ENCODE data around the gene B3GALT6.

The B3GALT6 gene

DNA sequence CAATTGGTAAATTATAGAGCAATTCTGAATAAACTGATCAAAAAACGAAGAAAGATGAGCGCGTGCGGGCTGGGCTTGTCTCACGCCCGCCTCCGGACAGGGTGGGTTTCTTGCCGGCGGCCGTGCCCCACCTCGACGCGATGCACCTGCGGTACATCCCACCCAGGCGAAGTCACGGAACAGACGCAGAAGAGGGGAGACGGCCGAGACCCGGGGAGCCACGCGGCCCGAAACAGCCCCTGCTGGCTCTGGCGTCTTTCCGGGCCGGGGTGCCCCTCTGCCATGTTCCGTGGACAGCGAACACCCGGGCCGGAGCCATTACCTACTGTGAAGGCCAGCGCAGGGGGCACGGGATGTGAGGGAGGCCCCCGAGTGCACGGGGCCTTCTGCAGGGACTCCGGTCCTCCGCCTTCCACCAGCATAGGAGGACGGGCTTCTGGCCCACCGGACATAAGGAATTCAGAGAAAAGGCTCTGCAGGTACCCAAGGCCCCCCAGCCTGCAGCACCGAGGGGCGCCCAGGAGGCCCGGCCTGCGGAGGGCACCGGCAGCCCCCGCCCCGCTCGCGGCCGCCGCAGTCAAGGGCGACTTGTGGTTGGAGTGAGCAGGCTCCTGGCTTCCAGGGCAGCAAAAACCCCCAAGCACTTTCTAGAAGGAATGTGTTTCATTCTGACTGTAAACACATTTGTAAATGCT is 22.1 kb downstream of the B3GALT6 start:
- Histone ChIP-seq H3K27me3 (ENCODE audit: low read depth, low read length) (no peaks in the 10 kb centered on the region), H3K4me3 (ENCODE audit: low read depth in 1 of 2, low read length in 2 of 2) (no peak overlapping the region), H3K4me1 (ENCODE audit: control insufficient read depth in 1 of 2, insufficient read depth in 2 of 2, low read length in 2 of 2) (no peaks in the 10 kb centered on the region), H3K9me3 (ENCODE audit: control insufficient read depth in 1 of 2, low read length in 2 of 2) (no peaks in the 10 kb centered on the region), H3K27ac (ENCODE audit: low read length) (no peak overlapping the region), H3K36me3 (ENCODE audit: control insufficient read depth in 1 of 2, insufficient read depth in 2 of 2, low read length in 2 of 2) (peaks cover 27 to 52% of the 10 kb centered on the region in 2 donors)

GRCh38 chr1:1254667-1254998 is 22.6 kb downstream of the B3GALT6 start:
- H3K27me3 ChIP-seq (ENCODE audit: low read depth, low read length), result no peaks in the 10 kb centered on the region
- H3K4me1 ChIP-seq (ENCODE audit: control insufficient read depth in 1 of 2, insufficient read depth in 2 of 2, low read length in 2 of 2), result no peaks in the 10 kb centered on the region
- H3K4me3 ChIP-seq (ENCODE audit: low read depth in 1 of 2, low read length in 2 of 2), result no peak overlapping the region
- no peak overlapping the region for H3K27ac ChIP-seq (ENCODE audit: low read length)
- H3K36me3 ChIP-seq (ENCODE audit: control insufficient read depth in 1 of 2, insufficient read depth in 2 of 2, low read length in 2 of 2), result peaks cover 29 to 55% of the 10 kb centered on the region in 2 donors
- H3K9me3 ChIP-seq (ENCODE audit: control insufficient read depth in 1 of 2, low read length in 2 of 2), result no peaks in the 10 kb centered on the region

GRCh38 chr1:1255078-1255477 is 23.0 kb downstream of the B3GALT6 start:
- Histone ChIP-seq H3K4me1 (ENCODE audit: control insufficient read depth in 1 of 2, insufficient read depth in 2 of 2, low read length in 2 of 2) (no peaks in the 10 kb centered on the region), H3K27me3 (ENCODE audit: low read depth, low read length) (no peaks in the 10 kb centered on the region), H3K36me3 (ENCODE audit: control insufficient read depth in 1 of 2, insufficient read depth in 2 of 2, low read length in 2 of 2) (peaks cover 29 to 56% of the 10 kb centered on the region in 2 donors), H3K4me3 (ENCODE audit: low read depth in 1 of 2, low read length in 2 of 2) (no peak overlapping the region), H3K9me3 (ENCODE audit: control insufficient read depth in 1 of 2, low read length in 2 of 2) (no peaks in the 10 kb centered on the region), H3K27ac (ENCODE audit: low read length) (no peak overlapping the region)

DNA sequence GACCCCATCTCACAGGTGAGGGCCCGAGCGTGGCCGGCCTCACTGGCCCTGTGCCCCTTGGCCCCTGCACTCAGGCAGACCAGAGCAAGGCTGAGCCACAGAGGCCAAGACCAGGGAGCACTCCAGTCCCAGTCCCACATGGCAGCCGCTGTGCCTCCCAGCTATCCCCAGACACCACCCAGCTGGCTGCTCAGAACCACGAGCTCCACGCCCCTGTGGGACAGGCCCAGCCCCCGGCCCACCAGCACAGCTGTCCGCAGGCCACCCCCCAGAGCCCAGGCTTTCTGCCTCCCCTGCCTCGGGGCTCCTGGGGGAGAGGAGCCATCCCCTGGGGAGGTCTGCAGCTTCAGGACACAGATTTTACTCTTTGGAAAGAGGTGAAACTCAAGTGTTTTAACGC is 23.6 kb downstream of the B3GALT6 start:
- no peaks in the 10 kb centered on the region for H3K27me3 ChIP-seq (ENCODE audit: low read depth, low read length)
- peaks cover 29 to 61% of the 10 kb centered on the region in 2 donors for H3K36me3 ChIP-seq (ENCODE audit: control insufficient read depth in 1 of 2, insufficient read depth in 2 of 2, low read length in 2 of 2)

DNA sequence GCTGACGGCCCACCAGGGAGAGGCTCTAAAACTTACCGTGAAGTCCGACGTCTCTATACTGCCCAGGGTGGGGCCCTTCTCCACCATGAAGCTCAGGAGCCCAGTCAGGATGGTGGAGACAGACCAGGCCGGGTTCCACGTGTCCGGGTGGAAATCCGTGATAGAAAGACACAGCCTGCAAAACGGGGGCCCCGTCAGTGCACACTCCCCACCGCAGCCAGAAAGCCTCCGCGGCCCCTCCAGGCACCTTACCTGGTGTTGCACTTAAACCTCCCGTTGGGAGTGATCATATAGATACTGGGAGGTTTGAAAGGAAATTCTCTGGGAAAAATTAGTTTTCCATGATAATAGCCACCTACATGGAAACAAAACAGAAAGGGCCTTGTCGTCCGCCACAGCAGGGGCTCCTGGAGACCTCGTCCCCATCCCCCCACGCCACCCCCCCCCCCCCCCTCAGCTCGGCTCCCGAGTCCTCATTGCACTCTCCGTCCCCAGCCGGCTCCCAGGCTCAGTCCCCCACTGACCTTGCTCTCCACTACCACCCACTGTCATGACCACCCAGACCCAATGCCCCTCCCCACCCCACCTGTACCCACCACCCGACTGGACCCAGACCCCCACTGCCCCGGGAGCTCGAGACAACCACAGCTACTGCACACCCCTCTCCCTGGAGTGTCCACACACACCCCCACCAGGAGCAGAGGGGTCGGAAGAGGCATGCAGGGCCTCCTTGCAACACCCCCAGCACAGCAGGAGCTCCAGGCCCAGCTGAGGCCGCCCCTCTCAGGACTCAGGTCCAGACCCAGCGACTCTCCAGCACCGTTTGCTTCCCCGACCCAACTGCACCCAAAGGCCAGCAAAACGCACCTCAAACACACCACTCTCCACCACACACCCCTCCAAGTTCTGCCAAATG is 25.2 kb downstream of the B3GALT6 start:
- Histone ChIP-seq H3K9me3 (ENCODE audit: control insufficient read depth in 1 of 2, low read length in 2 of 2) (no peaks in the 10 kb centered on the region), H3K27me3 (ENCODE audit: low read depth, low read length) (no peaks in the 10 kb centered on the region), H3K36me3 (ENCODE audit: control insufficient read depth in 1 of 2, insufficient read depth in 2 of 2, low read length in 2 of 2) (peaks cover 32 to 68% of the 10 kb centered on the region in 2 donors), H3K27ac (ENCODE audit: low read length) (no peak overlapping the region), H3K4me1 (ENCODE audit: control insufficient read depth in 1 of 2, insufficient read depth in 2 of 2, low read length in 2 of 2) (no peaks in the 10 kb centered on the region), H3K4me3 (ENCODE audit: low read depth in 1 of 2, low read length in 2 of 2) (no peak overlapping the region)

More for the DNA sequence above, 23.6 kb downstream of the B3GALT6 start:
- no peak overlapping the region for H3K27ac ChIP-seq (ENCODE audit: low read length)
- H3K4me1 ChIP-seq (ENCODE audit: control insufficient read depth in 1 of 2, insufficient read depth in 2 of 2, low read length in 2 of 2), result no peaks in the 10 kb centered on the region
- H3K9me3 ChIP-seq (ENCODE audit: control insufficient read depth in 1 of 2, low read length in 2 of 2), result no peaks in the 10 kb centered on the region
- H3K4me3 ChIP-seq (ENCODE audit: low read depth in 1 of 2, low read length in 2 of 2), result no peak overlapping the region

- Histone ChIP-seq H3K4me1 (ENCODE audit: control insufficient read depth in 1 of 2, insufficient read depth in 2 of 2, low read length in 2 of 2) (no peaks in the 10 kb centered on the region), H3K27ac (ENCODE audit: low read length) (no peak overlapping the region), H3K27me3 (ENCODE audit: low read depth, low read length) (no peaks in the 10 kb centered on the region), H3K36me3 (ENCODE audit: control insufficient read depth in 1 of 2, insufficient read depth in 2 of 2, low read length in 2 of 2) (peaks cover 39 to 66% of the 10 kb centered on the region in 2 donors), H3K4me3 (ENCODE audit: low read depth in 1 of 2, low read length in 2 of 2) (no peak overlapping the region), H3K9me3 (ENCODE audit: control insufficient read depth in 1 of 2, low read length in 2 of 2) (no peaks in the 10 kb centered on the region)
Observed at GRCh38 chr1:1259119-1259488, 27.1 kb downstream of the B3GALT6 start.

DNA sequence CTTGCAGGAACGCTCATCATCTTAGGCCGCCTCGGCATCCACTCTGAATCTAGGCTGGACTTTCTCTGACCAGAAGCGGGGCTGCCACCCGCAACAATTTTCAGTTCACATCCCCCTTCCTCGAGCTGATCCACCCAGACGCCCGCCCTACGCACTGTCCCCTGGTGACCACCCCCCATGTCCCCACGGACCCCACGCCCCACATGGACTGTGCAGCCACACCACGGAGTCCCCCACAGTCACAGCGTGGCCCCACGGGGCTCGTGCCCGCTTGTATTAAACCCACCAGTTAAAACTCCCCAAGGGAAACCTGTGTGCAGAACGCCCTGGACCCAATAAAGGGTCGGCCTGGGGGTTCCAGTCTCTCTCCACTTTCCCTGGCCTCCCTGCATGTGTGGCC is 27.5 kb downstream of the B3GALT6 start:
- Histone ChIP-seq H3K4me3 (ENCODE audit: low read depth in 1 of 2, low read length in 2 of 2) (no peak overlapping the region), H3K9me3 (ENCODE audit: control insufficient read depth in 1 of 2, low read length in 2 of 2) (no peaks in the 10 kb centered on the region), H3K36me3 (ENCODE audit: control insufficient read depth in 1 of 2, insufficient read depth in 2 of 2, low read length in 2 of 2) (peaks cover 39 to 64% of the 10 kb centered on the region in 2 donors), H3K27me3 (ENCODE audit: low read depth, low read length) (no peaks in the 10 kb centered on the region), H3K4me1 (ENCODE audit: control insufficient read depth in 1 of 2, insufficient read depth in 2 of 2, low read length in 2 of 2) (no peaks in the 10 kb centered on the region), H3K27ac (ENCODE audit: low read length) (no peak overlapping the region)

DNA sequence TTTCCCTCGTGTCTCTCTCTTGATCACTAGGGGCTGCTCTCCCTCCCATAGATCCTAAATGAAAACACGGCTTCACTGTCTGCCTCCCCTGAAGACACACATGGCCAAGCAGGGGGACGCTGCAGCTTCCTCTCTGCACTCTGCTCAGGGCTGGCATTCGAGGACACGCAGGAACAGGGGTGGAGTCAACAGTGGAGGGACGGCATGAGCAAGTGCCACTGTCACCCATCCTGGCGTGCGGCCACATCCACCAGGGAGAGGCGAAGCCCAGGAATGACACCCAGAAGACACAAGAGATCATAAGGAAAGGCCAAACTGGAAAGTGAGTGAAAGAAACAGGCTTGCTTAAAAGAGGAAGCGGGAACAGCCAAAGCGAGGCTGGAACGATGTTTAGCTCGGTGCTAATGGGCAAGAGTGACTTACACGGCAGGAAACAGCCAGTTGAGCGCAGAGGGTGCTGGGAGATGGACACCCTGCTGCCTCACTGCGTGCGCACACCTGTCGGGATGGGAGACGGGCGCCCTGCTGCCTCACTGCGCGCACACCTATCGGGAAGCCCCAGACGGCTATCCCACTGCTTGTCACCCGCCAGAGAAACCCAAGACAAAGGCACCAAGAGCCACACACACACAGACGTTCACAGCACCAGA is 28.0 kb downstream of the B3GALT6 start:
- H3K4me3 ChIP-seq (ENCODE audit: low read depth in 1 of 2, low read length in 2 of 2), result no peak overlapping the region
- peaks cover 36 to 63% of the 10 kb centered on the region in 2 donors for H3K36me3 ChIP-seq (ENCODE audit: control insufficient read depth in 1 of 2, insufficient read depth in 2 of 2, low read length in 2 of 2)
- H3K4me1 ChIP-seq (ENCODE audit: control insufficient read depth in 1 of 2, insufficient read depth in 2 of 2, low read length in 2 of 2), result no peaks in the 10 kb centered on the region
- H3K27ac ChIP-seq (ENCODE audit: low read length), result no peak overlapping the region
- no peaks in the 10 kb centered on the region for H3K27me3 ChIP-seq (ENCODE audit: low read depth, low read length)
- H3K9me3 ChIP-seq (ENCODE audit: control insufficient read depth in 1 of 2, low read length in 2 of 2), result no peaks in the 10 kb centered on the region

DNA sequence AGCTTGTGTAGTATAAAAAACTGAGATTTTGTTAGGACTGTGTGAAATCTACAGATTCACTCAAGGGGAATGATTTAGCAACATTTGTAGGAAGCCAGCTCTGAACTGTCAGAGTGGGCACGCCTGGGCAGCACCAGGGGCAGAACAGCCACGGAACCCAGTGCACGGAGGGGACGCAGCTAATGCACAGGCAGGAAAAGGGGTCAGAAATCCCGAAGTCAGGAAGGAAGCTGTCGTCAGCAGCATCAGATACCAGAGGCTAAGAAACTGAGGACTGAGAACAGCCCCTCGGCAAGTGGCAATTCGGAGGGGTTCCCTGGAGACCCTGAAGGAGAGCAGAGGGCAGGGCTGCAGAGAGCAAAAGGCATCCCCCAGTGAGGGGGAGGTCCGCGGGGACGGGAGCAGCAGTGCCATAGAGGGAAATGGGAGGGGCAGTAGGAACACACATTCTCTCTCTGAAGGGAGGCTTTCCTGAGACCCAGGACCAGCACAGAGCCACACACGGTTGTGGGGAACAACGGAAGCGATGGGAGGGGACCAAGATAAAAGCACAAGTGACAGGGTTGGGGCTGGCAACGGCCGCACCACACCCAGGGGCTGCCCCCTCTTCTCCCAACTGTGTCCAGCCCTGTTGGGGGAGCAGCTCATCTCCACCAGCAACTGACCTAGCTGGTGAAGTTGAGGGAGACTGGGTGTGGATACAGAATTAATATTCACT is 29.0 kb downstream of the B3GALT6 start:
- H3K27ac ChIP-seq (ENCODE audit: low read length), result no peak overlapping the region
- H3K36me3 ChIP-seq (ENCODE audit: control insufficient read depth in 1 of 2, insufficient read depth in 2 of 2, low read length in 2 of 2), result peaks cover 26 to 62% of the 10 kb centered on the region in 2 donors
- H3K4me1 ChIP-seq (ENCODE audit: control insufficient read depth in 1 of 2, insufficient read depth in 2 of 2, low read length in 2 of 2), result no peaks in the 10 kb centered on the region
- no peak overlapping the region for H3K4me3 ChIP-seq (ENCODE audit: low read depth in 1 of 2, low read length in 2 of 2)
- no peaks in the 10 kb centered on the region for H3K9me3 ChIP-seq (ENCODE audit: control insufficient read depth in 1 of 2, low read length in 2 of 2)
- no peaks in the 10 kb centered on the region for H3K27me3 ChIP-seq (ENCODE audit: low read depth, low read length)

GRCh38 chr1:1262071-1262470 is 30.0 kb downstream of the B3GALT6 start:
- H3K27ac ChIP-seq (ENCODE audit: low read length), result no peak overlapping the region
- no peak overlapping the region for H3K4me3 ChIP-seq (ENCODE audit: low read depth in 1 of 2, low read length in 2 of 2)
- H3K27me3 ChIP-seq (ENCODE audit: low read depth, low read length), result no peaks in the 10 kb centered on the region
- H3K9me3 ChIP-seq (ENCODE audit: control insufficient read depth in 1 of 2, low read length in 2 of 2), result no peaks in the 10 kb centered on the region
- peaks cover 24 to 58% of the 10 kb centered on the region in 2 donors for H3K36me3 ChIP-seq (ENCODE audit: control insufficient read depth in 1 of 2, insufficient read depth in 2 of 2, low read length in 2 of 2)
- no peaks in the 10 kb centered on the region for H3K4me1 ChIP-seq (ENCODE audit: control insufficient read depth in 1 of 2, insufficient read depth in 2 of 2, low read length in 2 of 2)

DNA sequence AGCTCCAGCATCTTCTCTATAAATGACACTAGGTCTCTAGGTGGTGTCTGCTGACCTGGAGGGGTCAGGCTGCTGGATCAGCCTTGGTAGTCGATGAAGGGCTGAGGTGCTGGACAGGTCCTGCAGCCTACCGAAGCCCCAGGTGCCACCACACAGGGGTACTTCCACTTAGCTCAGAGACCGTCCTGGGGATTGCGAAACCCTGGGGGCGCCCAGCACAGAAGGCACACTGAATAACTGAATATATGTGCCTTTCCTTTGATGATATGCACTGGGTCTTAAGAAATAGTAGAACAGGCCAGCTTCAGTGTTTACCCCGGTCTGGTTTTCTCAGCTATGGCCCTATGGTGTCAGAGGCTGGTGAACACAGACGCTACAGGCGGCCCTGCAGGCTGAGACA is 30.7 kb downstream of the B3GALT6 start:
- Histone ChIP-seq H3K36me3 (ENCODE audit: control insufficient read depth in 1 of 2, insufficient read depth in 2 of 2, low read length in 2 of 2) (peaks cover 30 to 65% of the 10 kb centered on the region in 2 donors), H3K4me1 (ENCODE audit: control insufficient read depth in 1 of 2, insufficient read depth in 2 of 2, low read length in 2 of 2) (no peaks in the 10 kb centered on the region), H3K9me3 (ENCODE audit: control insufficient read depth in 1 of 2, low read length in 2 of 2) (no peaks in the 10 kb centered on the region), H3K27me3 (ENCODE audit: low read depth, low read length) (no peaks in the 10 kb centered on the region), H3K27ac (ENCODE audit: low read length) (no peak overlapping the region), H3K4me3 (ENCODE audit: low read depth in 1 of 2, low read length in 2 of 2) (no peak overlapping the region)
